ENCODE data around the gene WRAP73.

- no peak for TF ChIP-seq JUNB (IDR thresholded peaks at IDR 0.05; ENCODE audit: unreplicated experiment)
- TF ChIP-seq, protein P1, sequence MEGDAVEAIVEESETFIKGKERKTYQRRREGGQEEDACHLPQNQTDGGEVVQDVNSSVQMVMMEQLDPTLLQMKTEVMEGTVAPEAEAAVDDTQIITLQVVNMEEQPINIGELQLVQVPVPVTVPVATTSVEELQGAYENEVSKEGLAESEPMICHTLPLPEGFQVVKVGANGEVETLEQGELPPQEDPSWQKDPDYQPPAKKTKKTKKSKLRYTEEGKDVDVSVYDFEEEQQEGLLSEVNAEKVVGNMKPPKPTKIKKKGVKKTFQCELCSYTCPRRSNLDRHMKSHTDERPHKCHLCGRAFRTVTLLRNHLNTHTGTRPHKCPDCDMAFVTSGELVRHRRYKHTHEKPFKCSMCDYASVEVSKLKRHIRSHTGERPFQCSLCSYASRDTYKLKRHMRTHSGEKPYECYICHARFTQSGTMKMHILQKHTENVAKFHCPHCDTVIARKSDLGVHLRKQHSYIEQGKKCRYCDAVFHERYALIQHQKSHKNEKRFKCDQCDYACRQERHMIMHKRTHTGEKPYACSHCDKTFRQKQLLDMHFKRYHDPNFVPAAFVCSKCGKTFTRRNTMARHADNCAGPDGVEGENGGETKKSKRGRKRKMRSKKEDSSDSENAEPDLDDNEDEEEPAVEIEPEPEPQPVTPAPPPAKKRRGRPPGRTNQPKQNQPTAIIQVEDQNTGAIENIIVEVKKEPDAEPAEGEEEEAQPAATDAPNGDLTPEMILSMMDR (conservative IDR thresholded peaks at IDR 0.05; ENCODE audit: low read depth in 2 of 2): no peak
- TF ChIP-seq, protein P2, sequence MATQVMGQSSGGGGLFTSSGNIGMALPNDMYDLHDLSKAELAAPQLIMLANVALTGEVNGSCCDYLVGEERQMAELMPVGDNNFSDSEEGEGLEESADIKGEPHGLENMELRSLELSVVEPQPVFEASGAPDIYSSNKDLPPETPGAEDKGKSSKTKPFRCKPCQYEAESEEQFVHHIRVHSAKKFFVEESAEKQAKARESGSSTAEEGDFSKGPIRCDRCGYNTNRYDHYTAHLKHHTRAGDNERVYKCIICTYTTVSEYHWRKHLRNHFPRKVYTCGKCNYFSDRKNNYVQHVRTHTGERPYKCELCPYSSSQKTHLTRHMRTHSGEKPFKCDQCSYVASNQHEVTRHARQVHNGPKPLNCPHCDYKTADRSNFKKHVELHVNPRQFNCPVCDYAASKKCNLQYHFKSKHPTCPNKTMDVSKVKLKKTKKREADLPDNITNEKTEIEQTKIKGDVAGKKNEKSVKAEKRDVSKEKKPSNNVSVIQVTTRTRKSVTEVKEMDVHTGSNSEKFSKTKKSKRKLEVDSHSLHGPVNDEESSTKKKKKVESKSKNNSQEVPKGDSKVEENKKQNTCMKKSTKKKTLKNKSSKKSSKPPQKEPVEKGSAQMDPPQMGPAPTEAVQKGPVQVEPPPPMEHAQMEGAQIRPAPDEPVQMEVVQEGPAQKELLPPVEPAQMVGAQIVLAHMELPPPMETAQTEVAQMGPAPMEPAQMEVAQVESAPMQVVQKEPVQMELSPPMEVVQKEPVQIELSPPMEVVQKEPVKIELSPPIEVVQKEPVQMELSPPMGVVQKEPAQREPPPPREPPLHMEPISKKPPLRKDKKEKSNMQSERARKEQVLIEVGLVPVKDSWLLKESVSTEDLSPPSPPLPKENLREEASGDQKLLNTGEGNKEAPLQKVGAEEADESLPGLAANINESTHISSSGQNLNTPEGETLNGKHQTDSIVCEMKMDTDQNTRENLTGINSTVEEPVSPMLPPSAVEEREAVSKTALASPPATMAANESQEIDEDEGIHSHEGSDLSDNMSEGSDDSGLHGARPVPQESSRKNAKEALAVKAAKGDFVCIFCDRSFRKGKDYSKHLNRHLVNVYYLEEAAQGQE (IDR thresholded peaks at IDR 0.05; ENCODE audit: unreplicated experiment): no peak
- TF ChIP-seq NANOG (IDR thresholded peaks at IDR 0.05; ENCODE audit: borderline replicate concordance): no peak
- TF ChIP-seq CREB1 (CRISPR knock-in tag; IDR thresholded peaks at IDR 0.05; ENCODE audit: low read depth): no peak
- no peak for TF ChIP-seq EZH2 (IDR thresholded peaks at IDR 0.05; ENCODE audit: low read depth, unreplicated experiment)
- TF ChIP-seq EZH2phosphoT487 (IDR thresholded peaks at IDR 0.05; ENCODE audit: unreplicated experiment): no peak
- TF ChIP-seq POLR2AphosphoS5 (IDR thresholded peaks at IDR 0.05; ENCODE audit: low read depth): no peak
- no peak for TF ChIP-seq ZNF114 (CRISPR knock-in tag; IDR thresholded peaks at IDR 0.05)
- no peak for TF ChIP-seq ZNF331 (CRISPR knock-in tag; IDR thresholded peaks at IDR 0.05; ENCODE audit: low read depth)
- TF ChIP-seq, protein P3, sequence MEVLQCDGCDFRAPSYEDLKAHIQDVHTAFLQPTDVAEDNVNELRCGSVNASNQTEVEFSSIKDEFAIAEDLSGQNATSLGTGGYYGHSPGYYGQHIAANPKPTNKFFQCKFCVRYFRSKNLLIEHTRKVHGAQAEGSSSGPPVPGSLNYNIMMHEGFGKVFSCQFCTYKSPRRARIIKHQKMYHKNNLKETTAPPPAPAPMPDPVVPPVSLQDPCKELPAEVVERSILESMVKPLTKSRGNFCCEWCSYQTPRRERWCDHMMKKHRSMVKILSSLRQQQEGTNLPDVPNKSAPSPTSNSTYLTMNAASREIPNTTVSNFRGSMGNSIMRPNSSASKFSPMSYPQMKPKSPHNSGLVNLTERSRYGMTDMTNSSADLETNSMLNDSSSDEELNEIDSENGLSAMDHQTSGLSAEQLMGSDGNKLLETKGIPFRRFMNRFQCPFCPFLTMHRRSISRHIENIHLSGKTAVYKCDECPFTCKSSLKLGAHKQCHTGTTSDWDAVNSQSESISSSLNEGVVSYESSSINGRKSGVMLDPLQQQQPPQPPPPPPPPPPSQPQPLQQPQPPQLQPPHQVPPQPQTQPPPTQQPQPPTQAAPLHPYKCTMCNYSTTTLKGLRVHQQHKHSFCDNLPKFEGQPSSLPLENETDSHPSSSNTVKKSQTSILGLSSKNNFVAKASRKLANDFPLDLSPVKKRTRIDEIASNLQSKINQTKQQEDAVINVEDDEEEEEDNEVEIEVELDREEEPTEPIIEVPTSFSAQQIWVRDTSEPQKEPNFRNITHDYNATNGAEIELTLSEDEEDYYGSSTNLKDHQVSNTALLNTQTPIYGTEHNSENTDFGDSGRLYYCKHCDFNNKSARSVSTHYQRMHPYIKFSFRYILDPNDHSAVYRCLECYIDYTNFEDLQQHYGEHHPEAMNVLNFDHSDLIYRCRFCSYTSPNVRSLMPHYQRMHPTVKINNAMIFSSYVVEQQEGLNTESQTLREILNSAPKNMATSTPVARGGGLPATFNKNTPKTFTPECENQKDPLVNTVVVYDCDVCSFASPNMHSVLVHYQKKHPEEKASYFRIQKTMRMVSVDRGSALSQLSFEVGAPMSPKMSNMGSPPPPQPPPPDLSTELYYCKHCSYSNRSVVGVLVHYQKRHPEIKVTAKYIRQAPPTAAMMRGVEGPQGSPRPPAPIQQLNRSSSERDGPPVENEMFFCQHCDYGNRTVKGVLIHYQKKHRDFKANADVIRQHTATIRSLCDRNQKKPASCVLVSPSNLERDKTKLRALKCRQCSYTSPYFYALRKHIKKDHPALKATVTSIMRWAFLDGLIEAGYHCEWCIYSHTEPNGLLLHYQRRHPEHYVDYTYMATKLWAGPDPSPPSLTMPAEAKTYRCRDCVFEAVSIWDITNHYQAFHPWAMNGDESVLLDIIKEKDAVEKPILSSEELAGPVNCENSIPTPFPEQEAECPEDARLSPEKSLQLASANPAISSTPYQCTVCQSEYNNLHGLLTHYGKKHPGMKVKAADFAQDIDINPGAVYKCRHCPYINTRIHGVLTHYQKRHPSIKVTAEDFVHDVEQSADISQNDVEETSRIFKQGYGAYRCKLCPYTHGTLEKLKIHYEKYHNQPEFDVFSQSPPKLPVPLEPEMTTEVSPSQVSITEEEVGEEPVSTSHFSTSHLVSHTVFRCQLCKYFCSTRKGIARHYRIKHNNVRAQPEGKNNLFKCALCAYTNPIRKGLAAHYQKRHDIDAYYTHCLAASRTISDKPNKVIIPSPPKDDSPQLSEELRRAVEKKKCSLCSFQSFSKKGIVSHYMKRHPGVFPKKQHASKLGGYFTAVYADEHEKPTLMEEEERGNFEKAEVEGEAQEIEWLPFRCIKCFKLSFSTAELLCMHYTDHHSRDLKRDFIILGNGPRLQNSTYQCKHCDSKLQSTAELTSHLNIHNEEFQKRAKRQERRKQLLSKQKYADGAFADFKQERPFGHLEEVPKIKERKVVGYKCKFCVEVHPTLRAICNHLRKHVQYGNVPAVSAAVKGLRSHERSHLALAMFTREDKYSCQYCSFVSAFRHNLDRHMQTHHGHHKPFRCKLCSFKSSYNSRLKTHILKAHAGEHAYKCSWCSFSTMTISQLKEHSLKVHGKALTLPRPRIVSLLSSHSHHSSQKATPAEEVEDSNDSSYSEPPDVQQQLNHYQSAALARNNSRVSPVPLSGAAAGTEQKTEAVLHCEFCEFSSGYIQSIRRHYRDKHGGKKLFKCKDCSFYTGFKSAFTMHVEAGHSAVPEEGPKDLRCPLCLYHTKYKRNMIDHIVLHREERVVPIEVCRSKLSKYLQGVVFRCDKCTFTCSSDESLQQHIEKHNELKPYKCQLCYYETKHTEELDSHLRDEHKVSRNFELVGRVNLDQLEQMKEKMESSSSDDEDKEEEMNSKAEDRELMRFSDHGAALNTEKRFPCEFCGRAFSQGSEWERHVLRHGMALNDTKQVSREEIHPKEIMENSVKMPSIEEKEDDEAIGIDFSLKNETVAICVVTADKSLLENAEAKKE (CRISPR knock-in tag; IDR thresholded peaks at IDR 0.05): no peak
- no peak for TF ChIP-seq ETS1 (IDR thresholded peaks at IDR 0.05)
These were observed 8.7 kb downstream of the WRAP73 start for GRCh38 chr1:3641046-3641760.

All from GM23338 (cell line).